Neuronal stem cell (in vitro differentiated cells): Measurements from ENCODE around the gene TIMM10B.

Source experiments
- DNase-seq: peaks from one replicate; pipeline ENCODE4 v3.0.0-alpha.2; 2013; ENCODE audit warnings: low spot score
- H2AFZ ChIP-seq: one replicate; pipeline ENCODE4 v1.6.1; 2013; ENCODE audit warnings: mild to moderate bottlenecking, low read length, inconsistent platforms
- H2AK5ac ChIP-seq: 2 replicates; pipeline ENCODE4 v1.6.1; 2013; ENCODE audit warnings: low read depth, mild to moderate bottlenecking, inconsistent platforms, low read length, moderate library complexity, mixed read lengths
- H2BK120ac ChIP-seq: 2 replicates; pipeline ENCODE4 v1.6.1; 2013; ENCODE audit warnings: low read depth, mild to moderate bottlenecking, inconsistent platforms, low read length, moderate library complexity, mixed read lengths
- H2BK12ac ChIP-seq: one replicate; pipeline ENCODE4 v1.6.1; 2013; ENCODE audit warnings: low read length, inconsistent platforms
- H2BK15ac ChIP-seq: 2 replicates; pipeline ENCODE4 v1.6.1; 2013; ENCODE audit warnings: mild to moderate bottlenecking, low read length, inconsistent platforms, mixed read lengths
- H2BK5ac ChIP-seq: one replicate; pipeline ENCODE4 v1.6.1; 2013; ENCODE audit warnings: inconsistent platforms, mild to moderate bottlenecking, low read length, moderate library complexity
- H3K14ac ChIP-seq: one replicate; pipeline ENCODE4 v1.6.1; 2013; ENCODE audit warnings: low read length, inconsistent platforms
- H3K18ac ChIP-seq: 2 replicates; pipeline ENCODE4 v1.6.1; 2013; ENCODE audit warnings: low read length, inconsistent platforms
- H3K23ac ChIP-seq: 2 replicates; pipeline ENCODE4 v1.6.1; 2013; ENCODE audit warnings: low read depth, mild to moderate bottlenecking, mixed read lengths, low read length, inconsistent platforms; ENCODE audit not compliant: poor library complexity
- H3K27ac ChIP-seq: replicated peaks from 3 replicates; pipeline ENCODE4 v1.5.1; 2013; ENCODE audit warnings: low read length, inconsistent platforms
- H3K27me3 ChIP-seq, 3 experiments: 2 replicates each; pipeline ENCODE4 v1.6.1; 2013; ENCODE audit warnings: low read length in 3 of 3, mild to moderate bottlenecking in 2 of 3, inconsistent platforms in 1 of 3, low read depth in 1 of 3, mixed read lengths in 1 of 3, moderate library complexity in 1 of 3; ENCODE audit not compliant: control insufficient read depth in 3 of 3, insufficient read depth in 3 of 3
- H3K36me3 ChIP-seq, 2 donors: replicated peaks in 1 of 2; 2 replicates each; pipeline ENCODE4 v1.6.1; 2013; ENCODE audit warnings: low read length in 2 of 2; ENCODE audit not compliant: control insufficient read depth in 2 of 2, insufficient read depth in 2 of 2
- H3K4ac ChIP-seq: 2 replicates; pipeline ENCODE4 v1.6.1; 2013; ENCODE audit warnings: inconsistent platforms, mild to moderate bottlenecking, low read length, moderate library complexity
- H3K4me1 ChIP-seq, 2 donors: 1 replicate in 1 of 2; 2 replicates in 1 of 2; pipeline ENCODE4 v1.6.1; 2013; ENCODE audit warnings: low read length in 2 of 2, low read depth in 1 of 2; ENCODE audit not compliant: control insufficient read depth in 2 of 2, insufficient read depth in 1 of 2
- H3K4me2 ChIP-seq: one replicate; pipeline ENCODE4 v1.6.1; 2013; ENCODE audit warnings: mild to moderate bottlenecking, low read length, inconsistent platforms; ENCODE audit not compliant: insufficient read depth, poor library complexity, severe bottlenecking
- H3K4me3 ChIP-seq, 2 donors: 2 replicates each; pipeline ENCODE4 v1.5.1; 2013; ENCODE audit warnings: low read length in 2 of 2, mild to moderate bottlenecking in 2 of 2, inconsistent platforms in 1 of 2, moderate library complexity in 1 of 2
- H3K79me1 ChIP-seq: one replicate; pipeline ENCODE4 v1.6.1; 2013; ENCODE audit warnings: low read depth, mild to moderate bottlenecking, inconsistent platforms, low read length, moderate library complexity
- H3K9ac ChIP-seq: one replicate; pipeline ENCODE4 v1.6.1; 2013; ENCODE audit warnings: mild to moderate bottlenecking, low read depth, low read length, inconsistent platforms; ENCODE audit not compliant: poor library complexity
- H3K9me3 ChIP-seq, 2 donors: replicated peaks in 1 of 2; 2 replicates each; pipeline versions ENCODE3 to v1.6.1; 2013; ENCODE audit warnings: low read length in 2 of 2, mild to moderate bottlenecking in 2 of 2, inconsistent platforms in 1 of 2, low read depth in 1 of 2, mixed read lengths in 1 of 2, moderate library complexity in 1 of 2; ENCODE audit not compliant: control insufficient read depth in 2 of 2, insufficient read depth in 1 of 2
- H4K8ac ChIP-seq: one replicate; pipeline ENCODE4 v1.6.1; 2013; ENCODE audit warnings: low read depth, mild to moderate bottlenecking, inconsistent platforms, low read length, moderate library complexity
- H4K91ac ChIP-seq: one replicate; pipeline ENCODE4 v1.6.1; 2013; ENCODE audit warnings: low read length, low read depth, mild to moderate bottlenecking, inconsistent platforms; ENCODE audit not compliant: poor library complexity
- WGBS, 2 donors: extraction: QIAGEN DNeasy Blood & Tissue Kit; methylation state at CpG; one replicate each; pipeline ENCODE4 v1.1.7; 2013; ENCODE audit warnings: missing lambda C conversion rate in 2 of 2, mixed read lengths in 1 of 2; ENCODE audit not compliant: insufficient read length in 2 of 2, insufficient replicate concordance in 1 of 2; ENCODE audit errors: extremely low coverage in 2 of 2; 5-methylcytosine and 5-hydroxymethylcytosine counted together

TIMM10B gene

GRCh38 chr11:6475936-6476335 is 5.4 kb upstream of the TIMM10B start:
- Histone ChIP-seq H3K4me2 (no peak overlapping the region), H3K14ac (no peak overlapping the region), H3K9me3 (no peaks in the 10 kb centered on the region), H3K27ac (no peak overlapping the region), H2AK5ac (no peak overlapping the region), H4K8ac (no peak overlapping the region), H3K36me3 (peaks cover 15 to 40% of the 10 kb centered on the region in 2 donors), H3K9ac (no peak overlapping the region), H4K91ac (no peak overlapping the region), H3K4ac (no peak overlapping the region), H3K4me3 (no peak overlapping the region), H2BK12ac (no peak overlapping the region), H2BK15ac (no peak overlapping the region), H3K4me1 (peaks cover 8 to 14% of the 10 kb centered on the region in 2 donors), H2AFZ (no peak overlapping the region), H3K18ac (no peak overlapping the region), H2BK120ac (no peak overlapping the region), H3K27me3 (no peaks in the 10 kb centered on the region), H3K79me1 (peaks cover 7% of the 10 kb centered on the region), H3K23ac (no peak overlapping the region), H2BK5ac (no peak overlapping the region)
- no CpG with 5 or more reads among the region's 5 CpGs for WGBS, 2 donors
- no peak for DNase-seq

GRCh38 chr11:6476571-6476970 is 4.7 kb upstream of the TIMM10B start:
- Histone ChIP-seq H3K9ac (no peak overlapping the region), H2AFZ (no peak overlapping the region), H3K14ac (no peak overlapping the region), H2AK5ac (no peak overlapping the region), H2BK15ac (no peak overlapping the region), H2BK120ac (no peak overlapping the region), H3K23ac (no peak overlapping the region), H3K4me3 (no peak overlapping the region), H3K4ac (no peak overlapping the region), H3K27ac (no peak overlapping the region), H2BK5ac (no peak overlapping the region), H3K18ac (no peak overlapping the region), H3K79me1 (peaks cover 9% of the 10 kb centered on the region), H3K36me3 (peaks cover 15 to 40% of the 10 kb centered on the region in 2 donors), H4K8ac (no peak overlapping the region), H4K91ac (peak overlapping the region; percentile 34), H2BK12ac (no peak overlapping the region), H3K4me1 (peaks cover 8 to 14% of the 10 kb centered on the region in 2 donors), H3K4me2 (no peak overlapping the region), H3K9me3 (no peaks in the 10 kb centered on the region), H3K27me3 (no peaks in the 10 kb centered on the region)
- DNase-seq = no peak
- no CpG with 5 or more reads among the region's 4 CpGs for WGBS, 2 donors

GRCh38 chr11:6480299-6480914 is 894 bp upstream of the TIMM10B start:
- H4K91ac ChIP-seq = no peak overlapping the region
- peaks cover 14% of the 10 kb centered on the region for H3K79me1 ChIP-seq
- H3K27ac ChIP-seq = no peak overlapping the region
- no CpG with 5 or more reads among the region's 9 CpGs for WGBS, 2 donors
- H3K9ac ChIP-seq = peak overlapping the region; percentile 82
- H2BK5ac ChIP-seq = peak overlapping the region; percentile 82
- H3K4ac ChIP-seq = no peak overlapping the region
- no peak overlapping the region for H4K8ac ChIP-seq
- H2AK5ac ChIP-seq = no peak overlapping the region
- no peak overlapping the region for H2BK12ac ChIP-seq
- H3K14ac ChIP-seq = no peak overlapping the region
- H2BK120ac ChIP-seq = no peak overlapping the region
- no peaks in the 10 kb centered on the region for H3K9me3 ChIP-seq
- H3K4me1 ChIP-seq = peaks cover 5 to 9% of the 10 kb centered on the region in 2 donors
- peak overlapping the region; percentile 96 for H3K4me2 ChIP-seq
- H2AFZ ChIP-seq = no peak overlapping the region
- peak overlapping the region; percentile 84 to 88 for H3K4me3 ChIP-seq
- peaks cover 27 to 75% of the 10 kb centered on the region in 2 donors for H3K36me3 ChIP-seq
- H2BK15ac ChIP-seq = no peak overlapping the region
- DNase-seq = no peak
- H3K23ac ChIP-seq = no peak overlapping the region
- H3K27me3 ChIP-seq = no peaks in the 10 kb centered on the region
- no peak overlapping the region for H3K18ac ChIP-seq

GRCh38 chr11:6481924-6482275 is 599 bp downstream of the TIMM10B start:
- DNase-seq = no peak
- H3K9ac ChIP-seq = peak overlapping the region; percentile 96
- H3K4me2 ChIP-seq = peak overlapping the region; percentile 85
- peak overlapping the region; percentile 70 for H2AFZ ChIP-seq
- H3K18ac ChIP-seq = peak overlapping the region; percentile 78
- peak overlapping the region; percentile 57 for H3K27ac ChIP-seq
- H2AK5ac ChIP-seq = peak overlapping the region; percentile 36
- H2BK5ac ChIP-seq = peak overlapping the region; percentile 82
- H3K14ac ChIP-seq = no peak overlapping the region
- no peak overlapping the region for H4K8ac ChIP-seq
- H3K4me3 ChIP-seq = peak overlapping the region; percentile 84 to 88
- H3K27me3 ChIP-seq = no peaks in the 10 kb centered on the region
- H3K36me3 ChIP-seq = peaks cover 31 to 81% of the 10 kb centered on the region in 2 donors
- whole genome bisulfite sequencing, 2 donors = no CpG with 5 or more reads among the region's 13 CpGs
- peak overlapping the region; percentile 5 for H2BK15ac ChIP-seq
- no peak overlapping the region for H4K91ac ChIP-seq
- H3K4me1 ChIP-seq = peaks cover 5 to 9% of the 10 kb centered on the region in 2 donors
- H3K9me3 ChIP-seq = no peaks in the 10 kb centered on the region
- H2BK12ac ChIP-seq = no peak overlapping the region
- H3K23ac ChIP-seq = peak overlapping the region; percentile 86
- no peak overlapping the region for H3K4ac ChIP-seq
- no peak overlapping the region for H2BK120ac ChIP-seq
- peaks cover 14% of the 10 kb centered on the region for H3K79me1 ChIP-seq
